NCI-H187 treated with DMSO at 0.1 percent for 48 hours (cell line): ENCODE measurements around the gene NOL6.
"Not testable (repeated sequence)": the region's sequence is repeated elsewhere in the genome, so short reads cannot be mapped to it uniquely, and the experiment has no call there.

Experiments
- DNase-seq: peaks from one replicate; lab custom pipeline; 2025; lab: John Stamatoyannopoulos, UW

The NOL6 gene

GRCh38 chr9:33472881-33473615, 676 bp downstream of the NOL6 start:
- no peak for DNase-seq

GRCh38 chr9:33472171-33472880, 1.4 kb downstream of the NOL6 start:
- no peak for DNase-seq

- no peak for DNase-seq
Observed at GRCh38 chr9:33471361-33471760, 2.4 kb downstream of the NOL6 start.

- DNase-seq: no peak
Observed at GRCh38 chr9:33469891-33470290, 3.8 kb downstream of the NOL6 start.

GRCh38 chr9:33468797-33469621, 4.7 kb downstream of the NOL6 start:
- no peak for DNase-seq

- DNase-seq: no peak
Observed at GRCh38 chr9:33468215-33468730, 5.5 kb downstream of the NOL6 start.

- no peak for DNase-seq
Observed at GRCh38 chr9:33467526-33467925, 6.2 kb downstream of the NOL6 start.

GRCh38 chr9:33466565-33467495, 6.9 kb downstream of the NOL6 start:
- DNase-seq: no peak

GRCh38 chr9:33465596-33466564, 7.8 kb downstream of the NOL6 start:
- no peak for DNase-seq

- DNase-seq: no peak
Observed at GRCh38 chr9:33465096-33465495, 8.6 kb downstream of the NOL6 start.

GRCh38 chr9:33464045-33464636, 9.6 kb downstream of the NOL6 start:
- no peak for DNase-seq

- no peak for DNase-seq
Observed at GRCh38 chr9:33463151-33463550, 10.6 kb downstream of the NOL6 start.

GRCh38 chr9:33461492-33461891, 12.2 kb downstream of the NOL6 start:
- no peak for DNase-seq

GRCh38 chr9:33460854-33461253, 12.9 kb downstream of the NOL6 start:
- DNase-seq: no peak

GRCh38 chr9:33459115-33459514, 14.6 kb downstream of the NOL6 start:
- no peak for DNase-seq

GRCh38 chr9:33458444-33458843, 15.3 kb downstream of the NOL6 start:
- DNase-seq: no peak

GRCh38 chr9:33455945-33456344, 17.8 kb downstream of the NOL6 start:
- no peak for DNase-seq

GRCh38 chr9:33455456-33455855, 18.3 kb downstream of the NOL6 start:
- DNase-seq: not testable (repeated sequence)

- not testable (repeated sequence) for DNase-seq
Observed at GRCh38 chr9:33454661-33455026, 19.1 kb downstream of the NOL6 start.
